Gastrocnemius medialis (tissue), 4 donors: ENCODE data around the gene HOXD8.

ENCODE experiments used
- POLR2A ChIP-seq, 2 donors: fragments of 450-650 bp; IDR thresholded peaks; one replicate each; pipeline ENCODE4 v1.6.1; 2017; ENCODE audit warnings: antibody characterized with exemption in 2 of 2, mild to moderate bottlenecking in 2 of 2, moderate library complexity in 2 of 2
- TF ChIP-seq, protein P1 (sequence below), 5 experiments: fragments of 450-650 bp in 3 of 5; fragments of 200-600 bp in 2 of 5; sonication (generic) in 2 of 5; IDR thresholded peaks in 4 of 5; conservative IDR thresholded peaks in 1 of 5; 1 replicate in 4 of 5; 2 replicates in 1 of 5; pipeline ENCODE4 v1.5.1; 2016 to 2019; ENCODE audit warnings: antibody characterized with exemption in 5 of 5, mild to moderate bottlenecking in 3 of 5, moderate library complexity in 3 of 5

DNA sequence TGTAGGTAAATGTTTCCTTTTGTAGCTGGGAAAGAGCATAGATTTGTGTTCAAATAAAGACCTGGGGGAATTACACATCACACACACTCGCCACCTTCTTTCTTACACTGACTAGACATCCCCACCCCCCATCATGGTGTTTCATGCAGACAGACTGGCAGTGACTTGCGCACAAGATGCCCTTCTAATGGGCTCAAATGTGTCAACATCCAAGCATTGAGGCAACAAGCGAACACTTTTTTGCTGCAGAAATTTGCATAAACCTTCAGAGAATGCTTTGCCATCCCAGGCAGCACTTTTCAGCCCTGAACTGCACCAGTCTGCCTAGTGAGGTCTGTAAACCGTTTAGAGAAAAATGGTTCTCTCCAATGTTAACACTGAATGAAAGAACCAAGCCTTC, 4.5 kb downstream of the HOXD8 start:
- TF ChIP-seq, protein P1, sequence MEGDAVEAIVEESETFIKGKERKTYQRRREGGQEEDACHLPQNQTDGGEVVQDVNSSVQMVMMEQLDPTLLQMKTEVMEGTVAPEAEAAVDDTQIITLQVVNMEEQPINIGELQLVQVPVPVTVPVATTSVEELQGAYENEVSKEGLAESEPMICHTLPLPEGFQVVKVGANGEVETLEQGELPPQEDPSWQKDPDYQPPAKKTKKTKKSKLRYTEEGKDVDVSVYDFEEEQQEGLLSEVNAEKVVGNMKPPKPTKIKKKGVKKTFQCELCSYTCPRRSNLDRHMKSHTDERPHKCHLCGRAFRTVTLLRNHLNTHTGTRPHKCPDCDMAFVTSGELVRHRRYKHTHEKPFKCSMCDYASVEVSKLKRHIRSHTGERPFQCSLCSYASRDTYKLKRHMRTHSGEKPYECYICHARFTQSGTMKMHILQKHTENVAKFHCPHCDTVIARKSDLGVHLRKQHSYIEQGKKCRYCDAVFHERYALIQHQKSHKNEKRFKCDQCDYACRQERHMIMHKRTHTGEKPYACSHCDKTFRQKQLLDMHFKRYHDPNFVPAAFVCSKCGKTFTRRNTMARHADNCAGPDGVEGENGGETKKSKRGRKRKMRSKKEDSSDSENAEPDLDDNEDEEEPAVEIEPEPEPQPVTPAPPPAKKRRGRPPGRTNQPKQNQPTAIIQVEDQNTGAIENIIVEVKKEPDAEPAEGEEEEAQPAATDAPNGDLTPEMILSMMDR (IDR thresholded peaks at IDR 0.05 in 4 of 5, conservative IDR thresholded peaks at IDR 0.05 in 1 of 5) = no peak
- no peak for TF ChIP-seq POLR2A (IDR thresholded peaks at IDR 0.05)
